ENCODE results near the gene NUP54. TPM values are rescaled to one million over a fixed set of nuclear protein-coding genes. Genes with fewer than 3 reads are reported as not detected.

NUP54 gene
- total and polyA plus RNA-seq, 9 of the 15 experiments (the other 6 are each of a cell fraction or from before 2014, with no cell fraction given): 29.6 to 115 (median 67.7) TPM

DNA sequence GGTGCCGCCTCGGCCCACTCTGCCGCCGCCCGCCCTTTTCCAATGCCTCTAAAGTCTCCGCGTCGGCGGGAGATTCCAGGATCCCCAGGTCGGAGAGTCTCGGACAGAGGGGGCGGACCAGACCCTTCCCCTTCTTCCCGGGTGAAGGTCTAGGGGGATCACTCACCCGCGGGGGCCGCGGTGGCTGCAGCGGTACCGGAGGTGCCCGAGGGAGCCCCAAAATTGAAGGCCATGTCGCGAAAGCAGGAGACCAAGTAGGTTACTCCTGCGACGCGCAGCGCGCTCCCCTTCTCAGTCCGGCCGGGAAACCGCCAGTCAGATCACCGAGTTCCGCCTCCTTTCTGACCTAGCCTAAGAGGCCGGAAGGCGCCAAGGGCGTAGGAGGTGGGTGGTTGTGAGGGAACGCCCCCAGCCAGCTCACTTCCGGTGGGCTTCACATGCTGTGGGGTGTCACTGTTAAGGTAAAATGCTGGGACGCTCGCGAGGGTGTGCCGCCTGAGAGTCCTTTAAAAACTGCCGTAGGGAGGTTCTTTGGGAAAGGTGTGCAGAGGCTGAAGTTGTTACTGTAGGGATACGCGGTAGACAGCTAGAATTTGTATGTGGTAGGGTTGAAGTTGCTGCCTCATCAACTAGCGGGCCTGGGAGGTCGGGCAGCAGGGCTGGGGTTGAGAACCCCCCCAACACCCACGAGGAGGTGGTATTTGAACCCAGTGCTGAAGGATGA, at the start of gene NUP54 (continued):
- TF ChIP-seq, protein P1, sequence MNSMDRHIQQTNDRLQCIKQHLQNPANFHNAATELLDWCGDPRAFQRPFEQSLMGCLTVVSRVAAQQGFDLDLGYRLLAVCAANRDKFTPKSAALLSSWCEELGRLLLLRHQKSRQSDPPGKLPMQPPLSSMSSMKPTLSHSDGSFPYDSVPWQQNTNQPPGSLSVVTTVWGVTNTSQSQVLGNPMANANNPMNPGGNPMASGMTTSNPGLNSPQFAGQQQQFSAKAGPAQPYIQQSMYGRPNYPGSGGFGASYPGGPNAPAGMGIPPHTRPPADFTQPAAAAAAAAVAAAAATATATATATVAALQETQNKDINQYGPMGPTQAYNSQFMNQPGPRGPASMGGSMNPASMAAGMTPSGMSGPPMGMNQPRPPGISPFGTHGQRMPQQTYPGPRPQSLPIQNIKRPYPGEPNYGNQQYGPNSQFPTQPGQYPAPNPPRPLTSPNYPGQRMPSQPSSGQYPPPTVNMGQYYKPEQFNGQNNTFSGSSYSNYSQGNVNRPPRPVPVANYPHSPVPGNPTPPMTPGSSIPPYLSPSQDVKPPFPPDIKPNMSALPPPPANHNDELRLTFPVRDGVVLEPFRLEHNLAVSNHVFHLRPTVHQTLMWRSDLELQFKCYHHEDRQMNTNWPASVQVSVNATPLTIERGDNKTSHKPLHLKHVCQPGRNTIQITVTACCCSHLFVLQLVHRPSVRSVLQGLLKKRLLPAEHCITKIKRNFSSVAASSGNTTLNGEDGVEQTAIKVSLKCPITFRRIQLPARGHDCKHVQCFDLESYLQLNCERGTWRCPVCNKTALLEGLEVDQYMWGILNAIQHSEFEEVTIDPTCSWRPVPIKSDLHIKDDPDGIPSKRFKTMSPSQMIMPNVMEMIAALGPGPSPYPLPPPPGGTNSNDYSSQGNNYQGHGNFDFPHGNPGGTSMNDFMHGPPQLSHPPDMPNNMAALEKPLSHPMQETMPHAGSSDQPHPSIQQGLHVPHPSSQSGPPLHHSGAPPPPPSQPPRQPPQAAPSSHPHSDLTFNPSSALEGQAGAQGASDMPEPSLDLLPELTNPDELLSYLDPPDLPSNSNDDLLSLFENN (IDR thresholded peaks at IDR 0.05; ENCODE audit: low read depth in 2 of 2, low read length in 2 of 2): no peak; a peak in 1 of 4 replicates
- TF ChIP-seq LARP7 (IDR thresholded peaks at IDR 0.05) (no peak), SRSF9 (IDR thresholded peaks at IDR 0.05; ENCODE audit: borderline replicate concordance, low read depth, low read length) (no peak), NCOA6 (IDR thresholded peaks at IDR 0.05) (no peak), CREB1 (IDR thresholded peaks at IDR 0.05) (peak; percentile 86), CREB1 (CRISPR knock-in tag; IDR thresholded peaks at IDR 0.05) (peak; percentile 92), ELF2 (CRISPR knock-in tag; IDR thresholded peaks at IDR 0.05) (peak; percentile 28; the same call in 1 of the 2 replicates), ZKSCAN8 (CRISPR knock-in tag; IDR thresholded peaks at IDR 0.05) (no peak), FOXP1 (CRISPR knock-in tag; IDR thresholded peaks at IDR 0.05) (peak; percentile 87), POLR2B (IDR thresholded peaks at IDR 0.05; ENCODE audit: low read depth, partially characterized antibody) (peak; percentile 78), YBX1 (IDR thresholded peaks at IDR 0.05) (no peak), KDM2B (CRISPR knock-in tag; IDR thresholded peaks at IDR 0.05) (no peak), DMBX1 (CRISPR knock-in tag; IDR thresholded peaks at IDR 0.05; ENCODE audit: borderline replicate concordance) (no peak), SOX6 (IDR thresholded peaks at IDR 0.05) (peak; percentile 76), HMG20B (CRISPR knock-in tag; IDR thresholded peaks at IDR 0.05) (no peak)
- TF ChIP-seq, protein P2, sequence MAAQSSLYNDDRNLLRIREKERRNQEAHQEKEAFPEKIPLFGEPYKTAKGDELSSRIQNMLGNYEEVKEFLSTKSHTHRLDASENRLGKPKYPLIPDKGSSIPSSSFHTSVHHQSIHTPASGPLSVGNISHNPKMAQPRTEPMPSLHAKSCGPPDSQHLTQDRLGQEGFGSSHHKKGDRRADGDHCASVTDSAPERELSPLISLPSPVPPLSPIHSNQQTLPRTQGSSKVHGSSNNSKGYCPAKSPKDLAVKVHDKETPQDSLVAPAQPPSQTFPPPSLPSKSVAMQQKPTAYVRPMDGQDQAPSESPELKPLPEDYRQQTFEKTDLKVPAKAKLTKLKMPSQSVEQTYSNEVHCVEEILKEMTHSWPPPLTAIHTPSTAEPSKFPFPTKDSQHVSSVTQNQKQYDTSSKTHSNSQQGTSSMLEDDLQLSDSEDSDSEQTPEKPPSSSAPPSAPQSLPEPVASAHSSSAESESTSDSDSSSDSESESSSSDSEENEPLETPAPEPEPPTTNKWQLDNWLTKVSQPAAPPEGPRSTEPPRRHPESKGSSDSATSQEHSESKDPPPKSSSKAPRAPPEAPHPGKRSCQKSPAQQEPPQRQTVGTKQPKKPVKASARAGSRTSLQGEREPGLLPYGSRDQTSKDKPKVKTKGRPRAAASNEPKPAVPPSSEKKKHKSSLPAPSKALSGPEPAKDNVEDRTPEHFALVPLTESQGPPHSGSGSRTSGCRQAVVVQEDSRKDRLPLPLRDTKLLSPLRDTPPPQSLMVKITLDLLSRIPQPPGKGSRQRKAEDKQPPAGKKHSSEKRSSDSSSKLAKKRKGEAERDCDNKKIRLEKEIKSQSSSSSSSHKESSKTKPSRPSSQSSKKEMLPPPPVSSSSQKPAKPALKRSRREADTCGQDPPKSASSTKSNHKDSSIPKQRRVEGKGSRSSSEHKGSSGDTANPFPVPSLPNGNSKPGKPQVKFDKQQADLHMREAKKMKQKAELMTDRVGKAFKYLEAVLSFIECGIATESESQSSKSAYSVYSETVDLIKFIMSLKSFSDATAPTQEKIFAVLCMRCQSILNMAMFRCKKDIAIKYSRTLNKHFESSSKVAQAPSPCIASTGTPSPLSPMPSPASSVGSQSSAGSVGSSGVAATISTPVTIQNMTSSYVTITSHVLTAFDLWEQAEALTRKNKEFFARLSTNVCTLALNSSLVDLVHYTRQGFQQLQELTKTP (IDR thresholded peaks at IDR 0.05; ENCODE audit: low read depth in 1 of 2, partially characterized antibody in 2 of 2): peak in 1 of 2 experiments; percentile 84
- TF ChIP-seq, protein P3, sequence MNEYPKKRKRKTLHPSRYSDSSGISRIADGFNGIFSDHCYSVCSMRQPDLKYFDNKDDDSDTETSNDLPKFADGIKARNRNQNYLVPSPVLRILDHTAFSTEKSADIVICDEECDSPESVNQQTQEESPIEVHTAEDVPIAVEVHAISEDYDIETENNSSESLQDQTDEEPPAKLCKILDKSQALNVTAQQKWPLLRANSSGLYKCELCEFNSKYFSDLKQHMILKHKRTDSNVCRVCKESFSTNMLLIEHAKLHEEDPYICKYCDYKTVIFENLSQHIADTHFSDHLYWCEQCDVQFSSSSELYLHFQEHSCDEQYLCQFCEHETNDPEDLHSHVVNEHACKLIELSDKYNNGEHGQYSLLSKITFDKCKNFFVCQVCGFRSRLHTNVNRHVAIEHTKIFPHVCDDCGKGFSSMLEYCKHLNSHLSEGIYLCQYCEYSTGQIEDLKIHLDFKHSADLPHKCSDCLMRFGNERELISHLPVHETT (CRISPR knock-in tag; conservative IDR thresholded peaks at IDR 0.05 in 1 of 2, IDR thresholded peaks at IDR 0.05 in 1 of 2): peak; percentile 35 to 94; a peak in 2 of 4 replicates
- TF ChIP-seq, protein P4, sequence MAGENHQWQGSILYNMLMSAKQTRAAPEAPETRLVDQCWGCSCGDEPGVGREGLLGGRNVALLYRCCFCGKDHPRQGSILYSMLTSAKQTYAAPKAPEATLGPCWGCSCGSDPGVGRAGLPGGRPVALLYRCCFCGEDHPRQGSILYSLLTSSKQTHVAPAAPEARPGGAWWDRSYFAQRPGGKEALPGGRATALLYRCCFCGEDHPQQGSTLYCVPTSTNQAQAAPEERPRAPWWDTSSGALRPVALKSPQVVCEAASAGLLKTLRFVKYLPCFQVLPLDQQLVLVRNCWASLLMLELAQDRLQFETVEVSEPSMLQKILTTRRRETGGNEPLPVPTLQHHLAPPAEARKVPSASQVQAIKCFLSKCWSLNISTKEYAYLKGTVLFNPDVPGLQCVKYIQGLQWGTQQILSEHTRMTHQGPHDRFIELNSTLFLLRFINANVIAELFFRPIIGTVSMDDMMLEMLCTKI (IDR thresholded peaks at IDR 0.05; ENCODE audit: partially characterized antibody): no peak

All from K562 (cell line).